ENCODE results near the gene IDH3A.

IDH3A gene

DNA sequence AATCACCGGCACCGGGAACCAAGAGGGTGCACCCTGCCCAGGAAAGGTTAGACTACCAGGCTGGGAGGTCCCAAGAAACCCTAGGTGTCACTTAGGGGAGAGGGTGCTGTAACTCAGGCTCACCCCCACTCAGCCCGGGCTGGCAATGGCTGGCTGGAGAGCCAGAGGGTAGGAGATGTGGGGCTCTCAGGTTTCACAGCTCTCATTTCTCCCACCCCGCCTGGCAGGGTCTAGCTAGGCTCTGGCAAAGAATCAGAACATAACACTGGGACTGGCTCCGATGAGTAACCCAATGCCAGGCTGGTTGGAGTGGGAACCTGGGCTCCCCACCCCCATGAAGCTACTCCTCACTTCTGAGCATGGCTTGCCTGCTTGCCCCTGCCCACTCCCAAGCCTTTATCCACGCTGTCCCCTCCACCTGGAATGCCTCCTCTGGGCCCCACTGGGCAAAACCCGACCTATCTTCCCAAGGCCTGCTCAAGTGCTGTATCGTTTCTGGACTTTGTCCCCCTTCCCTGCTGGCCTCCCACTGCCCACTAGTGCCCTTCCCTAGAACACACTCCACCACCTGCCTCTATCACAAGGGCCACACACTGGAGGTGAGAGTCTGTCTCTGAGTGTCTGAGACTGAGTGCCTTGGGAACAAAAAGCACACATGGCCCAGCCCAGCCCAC lies 19.9 kb upstream of the IDH3A start:
- Histone ChIP-seq H3K4me1 (ENCODE audit: control insufficient read depth in 2 of 2, insufficient read depth in 2 of 2, low read length in 2 of 2) (peaks cover 14 to 16% of the 10 kb centered on the region in 2 donors), H3K4me3 (ENCODE audit: low read length in 2 of 2) (no peak overlapping the region), H3K36me3 (ENCODE audit: control insufficient read depth in 2 of 2, insufficient read depth in 2 of 2, low read length in 2 of 2) (no peaks in the 10 kb centered on the region), H3K27me3 (ENCODE audit: control insufficient read depth in 2 of 2, insufficient read depth in 2 of 2, low read length in 2 of 2) (no peaks in the 10 kb centered on the region), H3K9ac (ENCODE audit: low read depth in 1 of 2, low read length in 2 of 2) (no peak overlapping the region), H3K27ac (ENCODE audit: low read depth in 2 of 2, low read length in 2 of 2) (no peak overlapping the region), H3K9me3 (ENCODE audit: control insufficient read depth in 2 of 2, low read length in 2 of 2) (no peaks in the 10 kb centered on the region)

DNA sequence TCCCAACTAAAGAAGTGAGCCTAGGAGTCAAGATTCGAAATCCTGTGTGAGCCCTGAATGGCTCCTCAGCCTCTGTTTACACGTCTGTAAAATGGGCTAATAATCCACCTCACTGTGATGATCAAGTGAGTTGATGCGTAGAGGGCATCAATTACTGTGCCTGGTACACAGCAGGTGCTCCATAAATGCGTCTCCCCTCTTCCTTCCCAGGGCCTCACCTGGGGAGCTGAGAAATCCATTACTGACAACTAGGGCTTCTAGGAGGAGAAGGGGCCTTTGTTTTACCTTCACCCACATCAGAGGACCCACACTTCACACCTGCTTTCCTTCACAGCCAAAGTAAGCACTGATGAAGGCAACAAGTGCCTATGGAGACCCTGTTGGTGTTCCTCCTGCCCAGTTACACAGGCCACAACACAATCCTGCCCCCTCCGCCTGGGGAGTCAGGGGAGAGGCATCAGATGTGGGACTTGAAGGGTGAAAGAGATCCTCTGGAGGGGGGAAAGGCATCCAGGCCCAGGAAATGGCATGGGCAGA lies 19.3 kb upstream of the IDH3A start:
- no peak overlapping the region for H3K27ac ChIP-seq (ENCODE audit: low read depth in 2 of 2, low read length in 2 of 2)
- H3K27me3 ChIP-seq (ENCODE audit: control insufficient read depth in 2 of 2, insufficient read depth in 2 of 2, low read length in 2 of 2): no peaks in the 10 kb centered on the region
- H3K4me1 ChIP-seq (ENCODE audit: control insufficient read depth in 2 of 2, insufficient read depth in 2 of 2, low read length in 2 of 2): peaks cover 14 to 16% of the 10 kb centered on the region in 2 donors
- H3K4me3 ChIP-seq (ENCODE audit: low read length in 2 of 2): no peak overlapping the region
- no peaks in the 10 kb centered on the region for H3K9me3 ChIP-seq (ENCODE audit: control insufficient read depth in 2 of 2, low read length in 2 of 2)
- no peaks in the 10 kb centered on the region for H3K36me3 ChIP-seq (ENCODE audit: control insufficient read depth in 2 of 2, insufficient read depth in 2 of 2, low read length in 2 of 2)
- no peak overlapping the region for H3K9ac ChIP-seq (ENCODE audit: low read depth in 1 of 2, low read length in 2 of 2)

DNA sequence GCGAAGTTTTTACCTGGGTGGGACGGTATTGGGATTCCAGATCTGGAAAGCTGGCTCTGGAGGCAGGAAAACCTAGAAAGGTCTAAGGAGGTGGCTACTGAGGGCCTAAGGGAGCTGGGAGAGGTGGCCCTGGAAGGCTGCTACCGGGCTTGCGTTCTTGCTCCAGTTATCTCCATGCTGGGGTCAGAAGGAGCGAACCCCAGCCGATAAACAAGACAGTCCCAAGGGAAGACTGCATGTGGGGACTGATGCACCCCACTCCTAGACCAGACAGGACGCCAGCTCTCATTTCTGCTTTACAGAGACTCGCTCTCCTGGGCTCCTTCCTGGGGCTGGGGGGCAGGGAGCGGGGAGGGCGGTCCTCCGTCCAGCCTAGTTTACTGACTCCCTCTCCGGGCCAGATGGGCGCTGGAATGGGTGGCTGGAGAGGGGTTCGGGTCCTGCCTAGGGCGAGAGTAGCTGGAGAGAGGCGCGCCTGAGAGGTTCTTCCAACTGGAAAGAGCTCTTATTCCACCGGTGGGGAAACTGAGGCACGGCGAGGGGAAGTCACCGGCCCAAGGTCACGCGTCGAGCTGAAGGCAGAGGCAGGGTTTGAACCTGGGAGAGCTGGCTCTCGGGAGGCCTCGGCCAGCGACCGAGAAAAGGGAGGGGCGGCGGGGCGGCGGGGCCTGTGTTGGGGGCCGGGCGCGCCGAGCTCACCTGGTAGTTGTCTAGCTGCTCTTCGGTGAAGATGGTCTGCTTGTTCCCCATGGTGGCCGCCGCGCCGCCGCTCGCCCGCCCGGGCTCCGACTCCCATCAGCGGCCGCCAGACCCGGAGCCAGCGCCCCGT lies 18.5 kb upstream of the IDH3A start:
- Histone ChIP-seq H3K27ac (ENCODE audit: low read depth in 2 of 2, low read length in 2 of 2) (peak overlapping the region; percentile 67 to 77), H3K9me3 (ENCODE audit: control insufficient read depth in 2 of 2, low read length in 2 of 2) (no peaks in the 10 kb centered on the region), H3K9ac (ENCODE audit: low read depth in 1 of 2, low read length in 2 of 2) (peak overlapping the region in 1 of 2 donors; percentile 88), H3K4me1 (ENCODE audit: control insufficient read depth in 2 of 2, insufficient read depth in 2 of 2, low read length in 2 of 2) (peaks cover 14 to 16% of the 10 kb centered on the region in 2 donors), H3K4me3 (ENCODE audit: low read length in 2 of 2) (peak overlapping the region; percentile 41 to 77), H3K27me3 (ENCODE audit: control insufficient read depth in 2 of 2, insufficient read depth in 2 of 2, low read length in 2 of 2) (no peaks in the 10 kb centered on the region), H3K36me3 (ENCODE audit: control insufficient read depth in 2 of 2, insufficient read depth in 2 of 2, low read length in 2 of 2) (no peaks in the 10 kb centered on the region)

DNA sequence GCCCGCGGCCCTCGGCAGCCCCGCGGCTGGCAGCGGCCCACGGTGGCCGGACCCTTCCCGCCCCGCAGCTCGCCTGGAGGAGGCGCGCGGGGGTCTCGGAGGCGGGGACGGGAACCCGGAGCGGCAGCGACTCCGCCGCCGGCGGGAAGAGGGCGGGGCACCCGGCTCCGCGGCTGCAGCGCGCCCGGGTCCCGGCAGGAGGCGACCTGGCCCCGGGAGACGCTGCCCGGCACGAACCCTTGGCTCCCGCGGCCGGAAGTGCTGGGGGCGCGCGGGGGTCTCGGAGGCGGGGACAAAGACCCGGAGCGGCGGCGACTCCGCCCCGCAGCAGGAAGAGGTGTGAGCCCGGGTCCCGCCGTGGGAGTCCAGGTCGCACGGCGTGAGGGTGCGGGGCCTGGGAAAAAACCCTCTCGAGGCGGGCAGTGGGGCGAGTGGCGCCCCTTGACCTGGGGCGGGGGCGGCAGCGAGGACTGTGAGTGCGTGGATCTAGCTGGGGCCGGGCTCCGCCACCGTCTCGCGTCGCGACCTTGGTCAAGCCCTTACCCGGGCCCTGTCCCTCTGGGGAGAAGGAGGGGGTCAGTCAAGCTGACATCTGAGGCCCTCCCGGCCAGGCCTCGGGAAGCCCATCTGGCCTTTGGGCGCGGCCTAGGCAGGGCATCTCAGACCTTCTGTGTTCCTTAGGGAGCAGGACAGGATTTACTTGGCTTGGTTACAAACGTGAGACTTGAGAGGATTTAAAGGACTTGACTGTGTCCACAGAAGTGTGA lies 17.7 kb upstream of the IDH3A start, which contains the start of gene CIB2:
TSS of gene CIB2 (minus strand) at position 151 of the 767 bp plus-strand sequence. CDS start 230 bp downstream, outside the sequence.
- Histone ChIP-seq H3K36me3 (ENCODE audit: control insufficient read depth in 2 of 2, insufficient read depth in 2 of 2, low read length in 2 of 2) (no peaks in the 10 kb centered on the region), H3K4me3 (ENCODE audit: low read length in 2 of 2) (peak within 1 kb of the TSS; percentile 74 to 77), H3K4me1 (ENCODE audit: control insufficient read depth in 2 of 2, insufficient read depth in 2 of 2, low read length in 2 of 2) (peaks cover 16 to 17% of the 10 kb centered on the region in 2 donors), H3K9me3 (ENCODE audit: control insufficient read depth in 2 of 2, low read length in 2 of 2) (no peaks in the 10 kb centered on the region), H3K27ac (ENCODE audit: low read depth in 2 of 2, low read length in 2 of 2) (peak within 1 kb of the TSS; percentile 67 to 77), H3K27me3 (ENCODE audit: control insufficient read depth in 2 of 2, insufficient read depth in 2 of 2, low read length in 2 of 2) (no peaks in the 10 kb centered on the region), H3K9ac (ENCODE audit: low read depth in 1 of 2, low read length in 2 of 2) (peak within 1 kb of the TSS; percentile 79 to 88)

DNA sequence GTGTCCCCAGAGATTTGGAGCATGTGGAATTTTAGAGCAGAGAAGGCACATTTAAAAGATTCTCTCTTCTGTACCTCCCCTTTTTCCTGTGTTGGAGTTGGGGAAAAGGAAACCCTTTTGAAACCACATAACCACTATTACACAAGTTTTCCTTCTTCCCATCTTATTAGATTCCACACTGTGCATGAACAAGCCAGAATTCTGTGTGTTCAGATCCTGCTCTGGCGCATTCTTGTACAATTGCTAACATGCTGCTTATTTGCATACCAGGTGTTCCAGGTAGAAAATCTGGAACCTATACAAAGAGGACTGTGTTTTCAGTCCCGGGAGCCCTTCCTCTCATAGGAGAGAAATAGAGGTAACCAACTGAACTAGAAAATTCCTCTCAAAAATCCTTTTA lies 15.4 kb upstream of the IDH3A start:
- Histone ChIP-seq H3K4me3 (ENCODE audit: low read length in 2 of 2) (no peak overlapping the region), H3K27ac (ENCODE audit: low read depth in 2 of 2, low read length in 2 of 2) (no peak overlapping the region), H3K4me1 (ENCODE audit: control insufficient read depth in 2 of 2, insufficient read depth in 2 of 2, low read length in 2 of 2) (peaks cover 9 to 11% of the 10 kb centered on the region in 2 donors), H3K9ac (ENCODE audit: low read depth in 1 of 2, low read length in 2 of 2) (no peak overlapping the region), H3K36me3 (ENCODE audit: control insufficient read depth in 2 of 2, insufficient read depth in 2 of 2, low read length in 2 of 2) (no peaks in the 10 kb centered on the region), H3K9me3 (ENCODE audit: control insufficient read depth in 2 of 2, low read length in 2 of 2) (no peaks in the 10 kb centered on the region), H3K27me3 (ENCODE audit: control insufficient read depth in 2 of 2, insufficient read depth in 2 of 2, low read length in 2 of 2) (no peaks in the 10 kb centered on the region)

DNA sequence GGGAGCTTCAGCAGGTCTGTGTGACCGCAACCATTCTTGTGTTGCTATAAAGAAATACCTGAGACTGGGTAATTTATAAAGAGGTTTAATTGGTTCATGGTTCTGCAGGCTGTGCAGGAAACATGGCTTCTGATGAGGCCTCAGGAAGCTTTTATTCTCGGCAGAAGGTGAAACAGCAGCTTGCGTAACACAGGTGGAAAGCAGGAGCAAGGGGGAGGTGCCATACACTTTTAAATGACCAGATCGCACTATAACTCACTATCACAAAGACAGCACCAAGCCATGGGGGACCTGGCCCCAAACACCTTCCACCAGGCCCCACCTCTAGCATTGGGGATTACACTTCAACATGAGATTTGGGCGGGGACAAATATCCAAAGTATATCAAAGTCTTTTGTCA lies 9.6 kb upstream of the IDH3A start:
- Histone ChIP-seq H3K27ac (ENCODE audit: low read depth in 2 of 2, low read length in 2 of 2) (peak overlapping the region; percentile 5 to 69), H3K4me1 (ENCODE audit: control insufficient read depth in 2 of 2, insufficient read depth in 2 of 2, low read length in 2 of 2) (peaks cover 12 to 17% of the 10 kb centered on the region in 2 donors), H3K4me3 (ENCODE audit: low read length in 2 of 2) (no peak overlapping the region), H3K36me3 (ENCODE audit: control insufficient read depth in 2 of 2, insufficient read depth in 2 of 2, low read length in 2 of 2) (no peaks in the 10 kb centered on the region), H3K27me3 (ENCODE audit: control insufficient read depth in 2 of 2, insufficient read depth in 2 of 2, low read length in 2 of 2) (no peaks in the 10 kb centered on the region), H3K9ac (ENCODE audit: low read depth in 1 of 2, low read length in 2 of 2) (no peak overlapping the region), H3K9me3 (ENCODE audit: control insufficient read depth in 2 of 2, low read length in 2 of 2) (no peaks in the 10 kb centered on the region)

DNA sequence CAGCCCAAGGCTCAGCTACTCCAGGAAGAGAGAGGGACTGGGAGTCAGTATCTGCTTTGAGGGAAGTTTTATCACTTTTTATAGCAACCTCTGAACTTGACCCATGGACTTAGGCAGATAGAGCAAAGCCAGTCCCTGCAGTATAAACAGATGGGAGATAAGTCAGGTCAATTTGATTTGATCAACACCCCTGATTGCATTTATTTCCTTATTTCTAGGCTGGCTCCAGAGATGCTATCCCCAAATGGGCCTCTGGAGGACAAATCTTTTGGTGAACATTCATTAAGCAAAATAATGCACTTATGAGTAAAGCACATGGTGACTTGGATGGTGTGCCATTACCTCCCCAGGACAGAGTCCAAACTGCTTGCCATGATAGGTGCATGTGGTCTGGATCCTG lies 8.9 kb upstream of the IDH3A start:
- Histone ChIP-seq H3K9ac (ENCODE audit: low read depth in 1 of 2, low read length in 2 of 2) (no peak overlapping the region), H3K36me3 (ENCODE audit: control insufficient read depth in 2 of 2, insufficient read depth in 2 of 2, low read length in 2 of 2) (no peaks in the 10 kb centered on the region), H3K27me3 (ENCODE audit: control insufficient read depth in 2 of 2, insufficient read depth in 2 of 2, low read length in 2 of 2) (no peaks in the 10 kb centered on the region), H3K4me1 (ENCODE audit: control insufficient read depth in 2 of 2, insufficient read depth in 2 of 2, low read length in 2 of 2) (peaks cover 12 to 17% of the 10 kb centered on the region in 2 donors), H3K4me3 (ENCODE audit: low read length in 2 of 2) (no peak overlapping the region), H3K27ac (ENCODE audit: low read depth in 2 of 2, low read length in 2 of 2) (peak overlapping the region; percentile 37 to 69), H3K9me3 (ENCODE audit: control insufficient read depth in 2 of 2, low read length in 2 of 2) (no peaks in the 10 kb centered on the region)

DNA sequence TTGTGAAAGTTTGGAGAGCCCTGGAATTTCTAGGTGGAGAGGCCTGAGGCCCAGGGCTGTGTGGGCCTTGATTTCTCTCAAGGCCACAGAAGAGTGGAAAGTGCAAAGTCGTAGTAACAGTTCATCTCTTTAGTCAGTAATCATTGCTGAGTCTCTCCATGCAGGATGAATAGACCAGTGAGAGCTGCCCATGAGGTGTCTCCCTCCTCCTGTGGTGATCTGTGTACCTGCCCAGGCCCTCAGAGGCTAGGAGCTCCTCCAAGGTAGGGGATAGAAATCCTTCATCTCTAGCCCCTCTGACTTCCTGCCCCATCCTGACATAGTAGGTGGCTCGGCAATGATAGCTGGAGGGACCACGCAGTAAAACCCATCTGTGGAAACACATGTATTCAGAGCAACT lies 6.8 kb upstream of the IDH3A start:
- no peak overlapping the region for H3K9ac ChIP-seq (ENCODE audit: low read depth in 1 of 2, low read length in 2 of 2)
- H3K4me3 ChIP-seq (ENCODE audit: low read length in 2 of 2): no peak overlapping the region
- no peaks in the 10 kb centered on the region for H3K27me3 ChIP-seq (ENCODE audit: control insufficient read depth in 2 of 2, insufficient read depth in 2 of 2, low read length in 2 of 2)
- no peak overlapping the region for H3K27ac ChIP-seq (ENCODE audit: low read depth in 2 of 2, low read length in 2 of 2)
- H3K36me3 ChIP-seq (ENCODE audit: control insufficient read depth in 2 of 2, insufficient read depth in 2 of 2, low read length in 2 of 2): no peaks in the 10 kb centered on the region
- peaks cover 12 to 14% of the 10 kb centered on the region in 2 donors for H3K4me1 ChIP-seq (ENCODE audit: control insufficient read depth in 2 of 2, insufficient read depth in 2 of 2, low read length in 2 of 2)
- no peaks in the 10 kb centered on the region for H3K9me3 ChIP-seq (ENCODE audit: control insufficient read depth in 2 of 2, low read length in 2 of 2)

DNA sequence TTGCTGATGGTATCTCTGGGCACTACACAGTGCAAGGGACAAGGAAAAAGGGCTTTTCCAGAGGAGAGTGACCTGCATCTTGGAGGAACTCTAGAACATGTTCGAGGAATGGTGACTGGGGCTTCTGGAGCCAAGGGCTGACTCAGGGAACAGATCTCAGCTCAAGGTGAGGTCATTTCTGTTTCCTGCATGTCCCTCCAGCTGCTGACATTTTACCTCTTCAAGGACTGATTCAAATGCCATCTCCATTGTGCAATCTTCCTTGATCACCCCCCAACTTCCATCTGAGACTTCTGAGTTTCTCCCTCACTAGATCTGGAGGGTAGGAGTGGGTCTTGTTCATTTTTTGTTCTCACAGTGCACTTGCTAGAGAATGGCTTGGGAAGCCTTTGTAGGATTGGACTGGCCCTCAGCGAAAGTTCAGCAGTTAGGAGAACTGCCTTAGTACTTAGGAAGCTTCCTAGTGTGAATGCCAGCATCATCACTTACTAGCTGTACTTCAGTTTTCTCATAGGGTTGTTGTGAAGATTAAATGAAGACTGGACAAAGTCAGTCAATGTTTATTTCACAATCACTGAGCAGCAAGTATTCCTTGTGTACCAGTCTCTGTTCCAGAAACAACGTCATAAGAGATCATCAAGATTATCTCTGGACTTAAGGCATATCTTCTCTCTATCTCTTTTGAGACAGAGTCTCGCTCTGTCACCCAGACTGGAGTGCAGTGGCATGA lies 2.6 kb upstream of the IDH3A start:
- Histone ChIP-seq H3K27ac (ENCODE audit: low read depth in 2 of 2, low read length in 2 of 2) (no peak overlapping the region), H3K9me3 (ENCODE audit: control insufficient read depth in 2 of 2, low read length in 2 of 2) (no peaks in the 10 kb centered on the region), H3K9ac (ENCODE audit: low read depth in 1 of 2, low read length in 2 of 2) (no peak overlapping the region), H3K27me3 (ENCODE audit: control insufficient read depth in 2 of 2, insufficient read depth in 2 of 2, low read length in 2 of 2) (no peaks in the 10 kb centered on the region), H3K4me3 (ENCODE audit: low read length in 2 of 2) (no peak overlapping the region), H3K4me1 (ENCODE audit: control insufficient read depth in 2 of 2, insufficient read depth in 2 of 2, low read length in 2 of 2) (peaks cover 13 to 22% of the 10 kb centered on the region in 2 donors), H3K36me3 (ENCODE audit: control insufficient read depth in 2 of 2, insufficient read depth in 2 of 2, low read length in 2 of 2) (no peaks in the 10 kb centered on the region)

Data from mucosa of rectum (tissue), 2 donors.